ENCODE measurements around the gene CEACAM18.

CEACAM18 gene

GRCh38 chr19:51513968-51514367 lies 35.6 kb downstream of the CEACAM18 start:
- TF ChIP-seq SIN3A (IDR thresholded peaks at IDR 0.05; ENCODE audit: borderline replicate concordance, insufficient read depth, low read length) (no peak), FOXP2 (optimal IDR thresholded peaks at IDR 0.05; ENCODE audit: borderline replicate concordance, extremely low read depth, extremely low read length, insufficient read depth) (no peak), TAF1 (IDR thresholded peaks at IDR 0.05; ENCODE audit: borderline replicate concordance, insufficient read depth, low read length) (no peak), POLR2AphosphoS5 (IDR thresholded peaks at IDR 0.05; ENCODE audit: low read depth, low read length) (no peak), REST (IDR thresholded peaks at IDR 0.05; ENCODE audit: insufficient read depth in 1 of 2, low read depth in 2 of 2, low read length in 2 of 2) (no peak)

GRCh38 chr19:51514866-51515481 lies 36.6 kb downstream of the CEACAM18 start:
- peak in 1 of 2 experiments; percentile 46; a peak in 1 of 4 replicates for TF ChIP-seq REST (IDR thresholded peaks at IDR 0.05; ENCODE audit: insufficient read depth in 1 of 2, low read depth in 2 of 2, low read length in 2 of 2)
- TF ChIP-seq SIN3A (IDR thresholded peaks at IDR 0.05; ENCODE audit: borderline replicate concordance, insufficient read depth, low read length), result no peak

GRCh38 chr19:51520728-51521127 lies 42.4 kb downstream of the CEACAM18 start:
- TF ChIP-seq REST (IDR thresholded peaks at IDR 0.05; ENCODE audit: insufficient read depth in 1 of 2, low read depth in 2 of 2, low read length in 2 of 2) (no peak), POLR2AphosphoS5 (IDR thresholded peaks at IDR 0.05; ENCODE audit: low read depth, low read length) (no peak), SIN3A (IDR thresholded peaks at IDR 0.05; ENCODE audit: borderline replicate concordance, insufficient read depth, low read length) (no peak), FOXP2 (optimal IDR thresholded peaks at IDR 0.05; ENCODE audit: borderline replicate concordance, extremely low read depth, extremely low read length, insufficient read depth) (no peak), TAF1 (IDR thresholded peaks at IDR 0.05; ENCODE audit: borderline replicate concordance, insufficient read depth, low read length) (no peak)

- TF ChIP-seq TAF1 (IDR thresholded peaks at IDR 0.05; ENCODE audit: borderline replicate concordance, insufficient read depth, low read length) (no peak), POLR2AphosphoS5 (IDR thresholded peaks at IDR 0.05; ENCODE audit: low read depth, low read length) (no peak)
Observed at GRCh38 chr19:51521357-51521756, 43.0 kb downstream of the CEACAM18 start.

- TF ChIP-seq POLR2AphosphoS5 (IDR thresholded peaks at IDR 0.05; ENCODE audit: low read depth, low read length), result no peak
- TF ChIP-seq REST (IDR thresholded peaks at IDR 0.05; ENCODE audit: insufficient read depth in 1 of 2, low read depth in 2 of 2, low read length in 2 of 2), result no peak
- TF ChIP-seq SIN3A (IDR thresholded peaks at IDR 0.05; ENCODE audit: borderline replicate concordance, insufficient read depth, low read length), result no peak
- no peak for TF ChIP-seq FOXP2 (optimal IDR thresholded peaks at IDR 0.05; ENCODE audit: borderline replicate concordance, extremely low read depth, extremely low read length, insufficient read depth)
- TF ChIP-seq TAF1 (IDR thresholded peaks at IDR 0.05; ENCODE audit: borderline replicate concordance, insufficient read depth, low read length), result no peak
Observed at GRCh38 chr19:51521781-51522180, 43.4 kb downstream of the CEACAM18 start.
